ENCODE data around the gene TUBB8B.
"Not testable (repeated sequence)": the region's sequence is repeated elsewhere in the genome, so short reads cannot be mapped to it uniquely, and the experiment has no call there.

TUBB8B gene

GRCh38 chr18:67701-68100, 18.3 kb upstream of the TUBB8B start:
- peaks cover 30% of the 10 kb centered on the region for H3K27me3 Mint-ChIP-seq
- H3K9me3 Mint-ChIP-seq, H3K4me3 Mint-ChIP-seq, H3K27ac Mint-ChIP-seq, ATAC-seq, H3K36me3 Mint-ChIP-seq, H3K4me1 Mint-ChIP-seq: not testable (repeated sequence)

GRCh38 chr18:64279-64678, 14.9 kb upstream of the TUBB8B start:
- not testable (repeated sequence) for H3K9me3 Mint-ChIP-seq, H3K4me1 Mint-ChIP-seq, H3K36me3 Mint-ChIP-seq, ATAC-seq, H3K27ac Mint-ChIP-seq, H3K4me3 Mint-ChIP-seq
- peaks cover 52% of the 10 kb centered on the region for H3K27me3 Mint-ChIP-seq

- H3K27me3 Mint-ChIP-seq: peaks cover 48% of the 10 kb centered on the region
- ATAC-seq, H3K9me3 Mint-ChIP-seq, H3K27ac Mint-ChIP-seq, H3K4me3 Mint-ChIP-seq, H3K4me1 Mint-ChIP-seq, H3K36me3 Mint-ChIP-seq: not testable (repeated sequence)
Measured at GRCh38 chr18:63656-64055, 14.2 kb upstream of the TUBB8B start.

GRCh38 chr18:54388-54787, 5.0 kb upstream of the TUBB8B start:
- not testable (repeated sequence) for H3K4me1 Mint-ChIP-seq, H3K27me3 Mint-ChIP-seq, H3K9me3 Mint-ChIP-seq, H3K4me3 Mint-ChIP-seq, H3K27ac Mint-ChIP-seq, ATAC-seq, H3K36me3 Mint-ChIP-seq

- H3K27ac Mint-ChIP-seq, H3K4me1 Mint-ChIP-seq, H3K9me3 Mint-ChIP-seq, H3K36me3 Mint-ChIP-seq, ATAC-seq, H3K27me3 Mint-ChIP-seq, H3K4me3 Mint-ChIP-seq: not testable (repeated sequence)
Measured at GRCh38 chr18:48696-49095, 719 bp downstream of the TUBB8B start.

GRCh38 chr18:13177-13576, 36.2 kb downstream of the TUBB8B start:
- not testable (repeated sequence) for H3K27ac Mint-ChIP-seq, H3K9me3 Mint-ChIP-seq, H3K4me3 Mint-ChIP-seq, H3K4me1 Mint-ChIP-seq, H3K27me3 Mint-ChIP-seq, H3K36me3 Mint-ChIP-seq
- ATAC-seq: peak; percentile 31

- H3K27ac Mint-ChIP-seq, H3K36me3 Mint-ChIP-seq, H3K4me1 Mint-ChIP-seq, H3K9me3 Mint-ChIP-seq, H3K27me3 Mint-ChIP-seq, H3K4me3 Mint-ChIP-seq, ATAC-seq: not testable (repeated sequence)
Measured at GRCh38 chr18:12773-13172, 36.6 kb downstream of the TUBB8B start.

GRCh38 chr18:11383-12274, 37.8 kb downstream of the TUBB8B start:
- H3K9me3 Mint-ChIP-seq, H3K4me3 Mint-ChIP-seq, H3K27me3 Mint-ChIP-seq, H3K36me3 Mint-ChIP-seq, H3K27ac Mint-ChIP-seq, H3K4me1 Mint-ChIP-seq: not testable (repeated sequence)
- ATAC-seq: peak; percentile 12

GRCh38 chr18:10624-11184, 38.7 kb downstream of the TUBB8B start:
- not testable (repeated sequence) for H3K36me3 Mint-ChIP-seq, H3K4me1 Mint-ChIP-seq, H3K27me3 Mint-ChIP-seq, H3K9me3 Mint-ChIP-seq, H3K27ac Mint-ChIP-seq, H3K4me3 Mint-ChIP-seq
- peak; percentile 59 for ATAC-seq

GRCh38 chr18:9937-10336, 39.5 kb downstream of the TUBB8B start:
- not testable (repeated sequence) for H3K9me3 Mint-ChIP-seq, H3K27me3 Mint-ChIP-seq, H3K36me3 Mint-ChIP-seq, H3K4me3 Mint-ChIP-seq, H3K4me1 Mint-ChIP-seq, ATAC-seq, H3K27ac Mint-ChIP-seq

Measured in stimulated activated memory B cell treated with anti-CD40 and anti-IgM and Interleukin-4, amounts not matched to agents 10 μg/mL and 1 μg/mL and 100 μg/mL, for 72 hours (primary cell).